H9 (cell line): Measurements from ENCODE around the gene DAAM1. TPM values are rescaled to one million over a fixed set of nuclear protein-coding genes. Genes with fewer than 3 reads are reported as not detected.

Experiments used
- DNase-seq: peaks from one replicate; pipeline ENCODE4 v3.0.0-alpha.2; 2017
- H2AFZ ChIP-seq: one replicate; pipeline ENCODE4 v1.6.1; 2013; ENCODE audit warnings: mild to moderate bottlenecking, low read length, control low read depth, moderate library complexity
- H2AK5ac ChIP-seq: 2 replicates; pipeline ENCODE4 v1.6.1; 2013; ENCODE audit warnings: low read length, control low read depth, mixed read lengths; ENCODE audit not compliant: insufficient read length
- H2BK120ac ChIP-seq: one replicate; pipeline ENCODE4 v1.6.1; 2013; ENCODE audit warnings: low read depth, mild to moderate bottlenecking, low read length, control low read depth, inconsistent platforms; ENCODE audit not compliant: poor library complexity, severe bottlenecking
- H2BK12ac ChIP-seq: 2 replicates; pipeline ENCODE4 v1.6.1; 2013; ENCODE audit warnings: low read length, control low read depth, mixed read lengths, low read depth; ENCODE audit not compliant: insufficient read length
- H2BK15ac ChIP-seq: 2 replicates; pipeline ENCODE4 v1.6.1; 2013; ENCODE audit warnings: low read depth, low read length, control low read depth
- H2BK20ac ChIP-seq: one replicate; pipeline ENCODE4 v1.6.1; 2013; ENCODE audit warnings: low read depth, mild to moderate bottlenecking, low read length, control low read depth, inconsistent platforms; ENCODE audit not compliant: poor library complexity, severe bottlenecking
- H2BK5ac ChIP-seq: 2 replicates; pipeline ENCODE4 v1.6.1; 2013; ENCODE audit warnings: low read length, control low read depth, mixed read lengths; ENCODE audit not compliant: insufficient read length
- H3K14ac ChIP-seq: 2 replicates; pipeline ENCODE4 v1.6.1; 2013; ENCODE audit warnings: low read length, control low read depth; ENCODE audit not compliant: insufficient read depth
- H3K18ac ChIP-seq: 2 replicates; pipeline ENCODE4 v1.6.1; 2013; ENCODE audit warnings: low read depth, mild to moderate bottlenecking, mixed read lengths, low read length, control low read depth; ENCODE audit not compliant: insufficient read length
- H3K23ac ChIP-seq: 2 replicates; pipeline ENCODE4 v1.6.1; 2013; ENCODE audit warnings: low read length, control low read depth, mixed read lengths, low read depth; ENCODE audit not compliant: insufficient read length
- H3K23me2 ChIP-seq: 2 replicates; pipeline ENCODE4 v1.6.1; 2013; ENCODE audit warnings: low read depth, mild to moderate bottlenecking, mixed read lengths, low read length, control low read depth; ENCODE audit not compliant: insufficient read length, poor library complexity, severe bottlenecking
- H3K27ac ChIP-seq: 2 replicates; pipeline ENCODE4 v1.5.1; 2013; ENCODE audit warnings: low read length, control low read depth, mixed read lengths, low read depth; ENCODE audit not compliant: insufficient read length
- H3K27me3 ChIP-seq: 2 replicates; pipeline ENCODE4 v1.6.1; 2013; ENCODE audit warnings: low read length, control low read depth, inconsistent platforms; ENCODE audit not compliant: insufficient read depth
- H3K4ac ChIP-seq: 2 replicates; pipeline ENCODE4 v1.6.1; 2013; ENCODE audit warnings: low read depth, mild to moderate bottlenecking, control low read depth, inconsistent platforms, low read length, moderate library complexity
- H3K4me1 ChIP-seq: 2 replicates; pipeline ENCODE4 v1.6.1; 2013; ENCODE audit warnings: low read length, control low read depth, inconsistent platforms; ENCODE audit not compliant: insufficient read depth
- H3K4me2 ChIP-seq: 2 replicates; pipeline ENCODE4 v1.6.1; 2013; ENCODE audit warnings: low read length, control low read depth, mixed read lengths; ENCODE audit not compliant: insufficient read length, insufficient read depth
- H3K56ac ChIP-seq: 2 replicates; pipeline ENCODE4 v1.6.1; 2013; ENCODE audit warnings: low read depth, mild to moderate bottlenecking, mixed read lengths, low read length, control low read depth; ENCODE audit not compliant: insufficient read length
- H3K79me1 ChIP-seq: 2 replicates; pipeline ENCODE4 v1.6.1; 2013; ENCODE audit warnings: low read depth, mild to moderate bottlenecking, moderate library complexity, low read length, control low read depth, inconsistent platforms; ENCODE audit not compliant: insufficient read depth, poor library complexity, severe bottlenecking
- H3K79me2 ChIP-seq: 2 replicates; pipeline ENCODE4 v1.6.1; 2013; ENCODE audit warnings: low read length, control low read depth, inconsistent platforms; ENCODE audit not compliant: insufficient read depth
- H3K9ac ChIP-seq: 2 replicates; pipeline ENCODE4 v1.6.1; 2013; ENCODE audit warnings: low read length, control low read depth, mixed read lengths; ENCODE audit not compliant: insufficient read length; ENCODE audit errors: extremely low read depth
- H3K9me3 ChIP-seq: one replicate; pipeline ENCODE4 v1.6.1; 2013; ENCODE audit warnings: low read depth, low read length, inconsistent platforms; ENCODE audit not compliant: control insufficient read depth
- H3T11ph ChIP-seq: one replicate; pipeline ENCODE4 v1.6.1; 2013; ENCODE audit warnings: mild to moderate bottlenecking, low read length, control low read depth, inconsistent platforms
- H4K20me1 ChIP-seq: one replicate; pipeline ENCODE4 v1.6.1; 2013; ENCODE audit not compliant: control insufficient read depth, insufficient read length, insufficient read depth
- H4K5ac ChIP-seq: 2 replicates; pipeline ENCODE4 v1.6.1; 2013; ENCODE audit warnings: low read depth, mild to moderate bottlenecking, mixed read lengths, low read length, control low read depth; ENCODE audit not compliant: insufficient read length
- H4K8ac ChIP-seq: replicated peaks from 2 replicates; pipeline ENCODE4 v1.6.1; 2013; ENCODE audit warnings: low read length, control low read depth, mixed read lengths, low read depth; ENCODE audit not compliant: insufficient read length
- H4K91ac ChIP-seq: 2 replicates; pipeline ENCODE4 v1.6.1; 2013; ENCODE audit warnings: low read depth, mild to moderate bottlenecking, moderate library complexity, mixed read lengths, low read length, control low read depth; ENCODE audit not compliant: insufficient read length
- H3K27ac Mint-ChIP-seq, 3 experiments: 2 replicates in 2 of 3; 3 replicates in 1 of 3; pipeline ENCODE4 v1.8.0; 2020 to 2021; ENCODE audit warnings: mixed read lengths in 3 of 3, mild to moderate bottlenecking in 1 of 3, moderate library complexity in 1 of 3
- H3K27me3 Mint-ChIP-seq: 2 replicates; pipeline ENCODE4 v1.8.0; 2021; ENCODE audit warnings: low read depth, mild to moderate bottlenecking, moderate library complexity, mixed read lengths
- H3K36me3 Mint-ChIP-seq, 3 experiments: 2 replicates in 2 of 3; 3 replicates in 1 of 3; pipeline ENCODE4 v1.8.0; 2020 to 2021; ENCODE audit warnings: low read depth in 3 of 3, mixed read lengths in 3 of 3; ENCODE audit not compliant: insufficient read depth in 1 of 3
- H3K4me1 Mint-ChIP-seq, 2 experiments: 2 replicates each; pipeline ENCODE4 v1.8.0; 2020; ENCODE audit warnings: mixed read lengths in 2 of 2
- H3K4me3 Mint-ChIP-seq, 2 experiments: 2 replicates in 1 of 2; 3 replicates in 1 of 2; pipeline ENCODE4 v1.8.0; 2020 to 2021; ENCODE audit warnings: mild to moderate bottlenecking in 2 of 2, mixed read lengths in 2 of 2, moderate library complexity in 1 of 2
- H3K9me3 Mint-ChIP-seq, 2 experiments: 2 replicates in 1 of 2; 3 replicates in 1 of 2; pipeline ENCODE4 v1.8.0; 2020; ENCODE audit warnings: mild to moderate bottlenecking in 2 of 2, mixed read lengths in 2 of 2, moderate library complexity in 1 of 2
- CTCF ChIP-seq: fragments of 200-600 bp; sonication (generic); conservative IDR thresholded peaks from 3 replicates; pipeline ENCODE4 v1.8.0; 2021; ENCODE audit warnings: antibody characterized with exemption, mild to moderate bottlenecking
- WGBS: extraction: QIAGEN DNeasy Blood & Tissue Kit; methylation state at CpG from one replicate; pipeline ENCODE4 v1.1.7; 2013; ENCODE audit warnings: missing lambda C conversion rate, low lambda C conversion rate, mixed read lengths; ENCODE audit not compliant: insufficient read length; ENCODE audit errors: extremely low coverage; 5-methylcytosine and 5-hydroxymethylcytosine counted together
- total RNA-seq: library from RNA; stranded (reverse); gene quantifications from 2 replicates; pipeline ENCODE4 v1.2.1, GENCODE V29; 2021

Gene DAAM1
- total RNA-seq, 1 experiment from 2014 or later: 19.5 TPM

DNA sequence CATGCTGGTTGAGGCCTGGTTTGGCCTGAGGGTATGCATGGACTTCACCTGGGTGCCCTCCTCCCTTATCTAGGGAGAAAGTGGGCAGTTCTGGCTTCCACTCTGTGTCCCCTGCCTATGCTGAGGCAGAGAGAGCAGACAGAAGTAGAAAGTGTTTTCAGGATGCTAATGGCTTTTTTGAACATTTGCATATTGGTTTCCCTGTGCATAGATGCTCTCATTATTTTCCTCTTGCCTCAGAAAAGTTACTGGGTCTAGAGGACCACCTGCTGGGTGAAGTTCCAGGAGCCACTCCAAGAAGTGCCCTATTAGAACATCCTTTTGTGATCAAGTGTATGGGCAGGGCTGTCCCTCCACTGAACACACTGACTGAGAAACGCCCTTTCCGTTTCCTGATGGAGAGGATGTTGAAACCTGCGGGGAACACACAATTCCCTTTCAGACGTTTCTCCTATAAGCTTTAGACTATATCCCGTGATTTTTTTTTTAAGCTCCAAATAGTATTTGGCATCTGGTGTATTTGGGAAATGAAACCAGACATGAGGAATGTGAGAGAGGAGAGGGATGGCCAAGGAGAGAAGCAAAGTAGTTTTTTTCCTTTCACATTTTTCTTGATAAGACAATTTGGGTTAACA, 66.6 kb downstream of the DAAM1 start:
- no peak overlapping the region for H4K5ac ChIP-seq
- H2BK20ac ChIP-seq: no peak overlapping the region
- H3K79me2 ChIP-seq: no peaks in the 10 kb centered on the region
- no CpG with 5 or more reads among the region's 5 CpGs for WGBS
- no peak overlapping the region for H3T11ph ChIP-seq
- Mint-ChIP-seq H3K36me3 (no peaks in the 10 kb centered on the region; a peak in 1 of 7 replicates), H3K4me1 (peaks cover 13 to 19% of the 10 kb centered on the region in 2 experiments), H3K4me3 (no peak overlapping the region), H3K27ac (peak overlapping the region in 1 of 3 experiments; percentile 12; a peak in 1 of 7 replicates), H3K9me3 (no peaks in the 10 kb centered on the region), H3K27me3 (no peaks in the 10 kb centered on the region)
- no peak overlapping the region for H2BK120ac ChIP-seq
- no peaks in the 10 kb centered on the region for H3K79me1 ChIP-seq
- no peak overlapping the region for H2BK15ac ChIP-seq
- DNase-seq: no peak
- no peak for TF ChIP-seq CTCF
- no peak overlapping the region for H3K9ac ChIP-seq
- no peak overlapping the region for H3K56ac ChIP-seq
- H3K27ac ChIP-seq: no peak overlapping the region
- no peaks in the 10 kb centered on the region for H3K27me3 ChIP-seq
- H3K14ac ChIP-seq: no peak overlapping the region
- H2BK12ac ChIP-seq: no peak overlapping the region
- H4K91ac ChIP-seq: no peak overlapping the region
- no peak overlapping the region for H2AFZ ChIP-seq
- no peak overlapping the region for H3K4me2 ChIP-seq
- H3K9me3 ChIP-seq: no peaks in the 10 kb centered on the region
- no peaks in the 10 kb centered on the region for H4K20me1 ChIP-seq
- H3K4me1 ChIP-seq: peaks cover 11% of the 10 kb centered on the region
- H2AK5ac ChIP-seq: no peak overlapping the region
- H4K8ac ChIP-seq: no peak overlapping the region
- H3K4ac ChIP-seq: no peak overlapping the region
- H2BK5ac ChIP-seq: no peak overlapping the region
- H3K18ac ChIP-seq: no peak overlapping the region
- H3K23me2 ChIP-seq: no peaks in the 10 kb centered on the region
- no peak overlapping the region for H3K23ac ChIP-seq
